ENCODE results near the gene CLIC5.
"Not testable (repeated sequence)": the region's sequence is repeated elsewhere in the genome, so short reads cannot be mapped to it uniquely, and the experiment has no call there.

Gene CLIC5

DNA sequence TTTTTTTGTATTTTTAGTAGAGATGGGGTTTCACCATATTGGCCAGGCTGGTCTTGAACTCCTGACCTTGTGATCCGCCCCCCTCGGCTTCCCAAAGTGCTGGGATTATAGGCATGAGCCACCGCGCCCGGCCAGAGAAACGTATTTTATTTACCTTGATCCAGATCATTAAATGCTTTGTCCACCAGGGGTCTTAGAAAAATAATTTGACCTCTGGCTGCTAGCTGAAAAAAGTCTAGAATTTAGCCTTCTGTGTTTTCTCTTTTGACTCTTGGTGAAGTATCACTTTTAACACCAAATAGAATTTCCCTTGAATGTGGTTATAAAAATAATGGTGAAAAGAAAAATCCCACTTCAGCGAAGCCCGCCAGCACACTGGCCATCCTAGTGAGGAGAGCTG, 89.2 kb downstream of the CLIC5 start:
- not testable (repeated sequence) for DNase-seq (ENCODE audit: low read depth)

DNA sequence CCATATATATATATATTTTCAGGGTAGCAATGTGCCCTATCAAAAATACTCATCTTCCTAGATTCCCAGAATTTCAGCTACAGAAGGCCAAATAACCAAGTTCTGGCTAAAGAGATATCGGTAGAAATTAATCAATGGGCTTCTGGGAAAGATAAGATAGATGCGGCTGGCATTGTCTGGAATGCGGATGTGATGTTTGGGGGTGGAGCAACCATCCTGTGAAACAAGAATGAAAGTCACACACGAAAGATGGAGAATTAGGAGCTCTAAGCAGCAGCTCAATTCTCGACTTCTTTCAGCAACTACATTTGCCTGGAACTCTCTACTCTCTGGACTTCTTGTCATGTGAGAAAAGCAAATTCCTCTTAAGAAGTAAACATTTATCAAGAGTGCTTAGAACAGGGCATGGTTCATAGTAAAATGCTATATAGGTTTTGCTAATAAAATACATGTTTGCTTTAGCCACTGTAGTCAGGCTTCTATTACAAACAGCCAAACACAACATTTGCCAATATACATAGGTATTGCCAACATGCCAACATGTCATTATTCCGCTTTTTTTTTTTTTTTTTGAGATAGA, 90.8 kb downstream of the CLIC5 start:
- no peak for DNase-seq (ENCODE audit: low read depth)

DNA sequence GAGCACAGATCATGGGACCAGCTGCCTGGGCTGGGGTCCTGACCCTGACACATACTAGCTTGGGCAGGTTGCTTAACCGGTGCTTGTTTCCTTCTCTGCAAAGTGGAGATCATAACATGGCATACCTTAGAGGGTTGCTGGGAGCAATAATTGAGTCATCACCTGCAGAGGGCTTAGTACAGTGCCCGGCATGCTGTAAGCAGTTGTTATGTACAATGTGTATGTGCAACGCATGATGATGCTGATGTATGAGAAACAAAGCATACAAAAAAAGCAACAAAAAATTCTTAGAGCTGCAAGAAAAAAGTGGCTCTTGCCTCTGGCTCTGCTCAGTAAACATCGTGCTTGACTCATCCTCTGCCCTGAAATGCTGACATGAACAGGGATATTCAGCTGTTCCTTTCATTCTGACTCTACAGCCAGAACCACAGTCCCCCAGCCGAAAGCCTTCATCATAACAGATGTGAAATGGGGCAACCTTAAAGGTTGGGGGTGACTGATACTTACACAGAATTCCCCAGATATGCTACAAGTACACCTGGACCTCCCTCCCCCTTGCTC, 91.7 kb downstream of the CLIC5 start:
- DNase-seq (ENCODE audit: low read depth) = no peak

DNA sequence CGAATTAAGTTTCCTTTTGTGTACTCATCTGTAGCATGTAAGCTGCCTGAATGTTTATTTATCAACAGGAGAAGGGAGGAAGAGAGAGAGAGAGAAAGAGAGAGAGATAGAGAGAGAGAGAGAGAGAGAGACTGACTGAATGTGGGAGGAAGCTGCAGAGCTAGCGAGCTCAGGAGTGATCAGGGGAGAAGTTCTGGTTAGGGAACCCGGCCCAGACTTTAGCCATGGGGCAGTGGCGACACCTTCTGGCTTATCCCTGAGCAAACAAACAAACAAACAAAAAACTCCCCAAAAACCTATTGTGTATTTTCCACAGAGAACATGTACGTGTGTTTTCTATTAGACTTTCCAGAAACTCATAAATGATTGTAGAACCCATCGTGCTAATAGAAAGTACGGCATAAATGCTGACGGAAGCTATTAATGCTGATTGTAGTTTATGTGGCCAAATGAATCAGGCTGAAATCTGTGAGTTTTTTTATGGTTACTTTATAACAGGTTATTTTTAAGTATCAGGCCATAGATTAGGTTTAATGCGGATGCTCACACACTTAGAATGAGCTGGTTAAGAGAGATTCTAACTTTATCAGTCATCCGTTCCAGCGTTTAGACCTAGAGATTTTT, 92.8 kb downstream of the CLIC5 start:
- DNase-seq (ENCODE audit: low read depth) = no peak

DNA sequence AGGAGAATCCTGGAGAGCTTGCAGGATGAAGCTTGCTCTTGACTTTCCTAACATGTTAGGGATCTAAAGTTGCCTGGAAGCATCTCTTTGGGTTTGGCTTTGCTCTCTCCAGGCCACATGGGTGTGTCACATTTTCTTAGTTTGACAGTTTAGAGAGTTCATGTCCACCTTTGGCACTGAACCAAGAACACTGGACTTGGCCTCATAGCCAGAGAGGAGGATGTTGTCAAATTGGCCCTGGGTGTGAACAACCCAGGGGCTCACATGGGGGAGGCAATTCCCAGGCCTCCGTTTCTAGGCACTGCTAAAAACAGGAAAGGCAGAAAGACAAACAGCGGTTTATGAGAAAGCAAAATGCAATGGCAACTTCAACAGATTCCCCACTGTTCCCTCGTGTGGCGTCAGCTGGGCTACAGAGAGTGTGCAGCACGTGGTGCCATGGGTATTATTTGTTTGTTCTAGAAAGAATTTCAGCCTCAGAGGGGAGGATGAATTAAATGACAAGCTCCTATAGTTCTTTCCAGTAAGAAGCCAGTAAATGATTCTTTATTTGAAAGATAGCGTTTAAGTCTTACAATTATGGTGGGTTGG, 93.9 kb downstream of the CLIC5 start:
- no peak for DNase-seq (ENCODE audit: low read depth)

DNA sequence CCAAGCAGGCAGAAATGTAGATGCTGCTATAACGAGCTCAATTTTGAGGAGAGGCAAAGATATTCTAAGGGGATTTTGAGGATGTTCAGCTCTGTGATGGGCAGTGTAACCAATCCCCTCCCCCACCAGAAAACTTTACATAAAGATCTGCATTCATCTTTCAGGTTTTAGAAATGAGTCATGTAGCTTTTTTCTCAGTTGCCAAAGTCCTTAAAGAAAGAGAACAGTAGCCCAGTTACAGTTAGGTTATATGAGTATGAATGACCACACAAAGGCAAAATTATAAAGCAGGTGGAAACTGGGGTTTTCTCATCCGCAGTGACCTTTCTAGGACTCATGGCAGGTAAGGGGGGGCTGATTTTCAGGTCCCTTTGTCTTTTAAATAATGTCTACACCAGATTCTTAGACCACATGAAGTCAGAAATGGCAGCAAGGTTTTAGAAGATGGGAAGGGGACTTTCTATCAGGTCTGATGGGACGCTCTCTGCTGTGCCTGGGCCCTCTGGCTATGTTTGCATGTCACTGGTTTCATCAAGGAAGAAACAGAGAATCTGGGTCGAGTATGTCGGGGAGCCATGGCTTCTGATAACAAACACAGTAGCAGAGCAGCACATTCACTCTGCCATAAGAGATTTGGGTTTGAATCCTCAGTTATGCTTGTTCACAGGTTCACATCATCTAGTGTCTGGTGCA, 94.7 kb downstream of the CLIC5 start:
- DNase-seq (ENCODE audit: low read depth) = no peak

DNA sequence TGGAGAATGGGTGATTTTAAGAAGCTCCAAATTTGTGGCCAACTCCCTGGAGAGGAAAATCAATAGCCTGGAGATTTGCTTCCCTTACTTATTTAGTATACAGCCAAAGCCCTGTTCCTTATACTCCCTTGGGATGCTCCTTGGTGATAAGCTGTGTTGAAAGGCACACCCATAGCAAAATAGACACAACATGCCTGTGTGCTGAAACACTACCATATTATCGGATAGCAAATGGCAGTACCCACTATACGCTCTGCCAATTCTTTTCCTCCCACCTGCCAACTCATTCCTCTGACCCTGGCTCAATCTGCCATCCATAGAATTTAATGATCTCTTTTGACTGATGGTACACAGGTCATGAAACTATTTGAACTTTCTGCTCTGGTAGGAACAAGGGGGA, 98.2 kb downstream of the CLIC5 start:
- no peak for DNase-seq (ENCODE audit: low read depth)

DNA sequence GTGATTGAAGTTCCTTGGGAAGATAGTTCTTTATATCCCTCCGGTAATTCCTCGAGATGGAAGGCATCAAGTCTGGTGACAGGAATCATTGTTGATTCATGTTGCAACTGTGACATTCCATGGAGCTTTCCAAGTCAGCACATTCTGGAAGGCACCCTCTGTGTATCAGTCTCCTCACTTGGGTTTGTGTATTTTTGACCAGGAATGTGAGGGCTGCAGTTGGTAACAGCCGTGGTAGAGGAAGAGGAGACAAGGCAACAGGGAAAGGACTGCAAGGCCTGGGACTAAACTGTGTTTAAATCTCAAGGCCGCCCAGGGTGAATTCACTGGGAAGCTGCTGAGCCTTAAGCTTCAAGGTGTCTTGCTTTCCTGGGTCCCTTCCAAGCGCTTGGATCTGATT, 99.0 kb downstream of the CLIC5 start:
- no peak for DNase-seq (ENCODE audit: low read depth)

DNA sequence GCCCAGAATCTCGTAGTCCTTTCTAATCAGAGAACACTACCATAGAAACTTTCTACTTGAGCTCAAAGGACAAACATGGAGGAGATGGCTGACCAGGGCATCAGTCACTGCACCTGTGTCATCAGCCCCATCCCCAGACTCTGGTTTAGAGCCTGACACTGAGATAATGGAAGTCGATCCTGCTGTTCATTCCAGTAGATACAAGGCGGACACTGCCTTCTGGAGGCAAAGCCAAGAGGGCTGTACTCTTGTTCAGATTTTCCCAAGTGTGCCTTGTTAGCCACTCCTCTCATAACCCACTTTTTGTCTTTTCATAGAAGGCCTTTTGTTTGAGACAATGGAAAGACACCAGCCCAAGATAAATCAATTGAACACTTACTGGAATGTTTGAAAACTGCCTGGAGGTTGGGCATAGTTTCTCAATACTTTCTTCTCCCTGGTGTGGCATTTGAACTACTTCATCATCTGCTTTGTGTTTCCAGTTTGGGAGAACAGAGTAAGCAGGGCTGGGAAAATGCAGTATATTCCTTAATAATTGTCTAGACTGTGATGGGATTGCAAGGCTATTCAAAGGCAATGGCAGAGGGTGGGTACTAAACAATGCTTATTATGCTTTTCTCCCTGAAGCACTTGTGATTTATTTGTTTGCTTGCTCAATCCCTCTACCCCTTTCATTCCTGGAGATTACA, 99.7 kb downstream of the CLIC5 start:
- DNase-seq (ENCODE audit: low read depth) = no peak

DNA sequence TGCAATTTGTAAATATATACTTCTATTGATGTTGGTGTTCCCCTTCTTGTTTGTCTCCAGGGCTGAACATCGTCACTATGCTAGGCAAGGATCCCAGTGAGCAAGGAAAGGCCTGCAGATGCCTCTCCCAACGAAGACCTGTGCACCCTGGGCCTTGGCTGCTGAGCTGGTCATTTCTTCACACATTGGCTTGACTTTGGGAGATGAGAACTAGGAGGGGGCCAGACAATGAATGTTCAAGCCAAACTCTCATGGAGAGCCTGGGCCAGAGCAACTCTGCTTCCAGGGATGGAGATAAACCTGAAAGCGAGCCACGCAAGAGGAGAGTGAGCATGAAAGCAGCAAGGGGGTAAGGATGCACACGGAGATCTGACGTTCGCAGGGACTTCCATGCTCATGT, 104.0 kb downstream of the CLIC5 start:
- DNase-seq (ENCODE audit: low read depth) = no peak

DNA sequence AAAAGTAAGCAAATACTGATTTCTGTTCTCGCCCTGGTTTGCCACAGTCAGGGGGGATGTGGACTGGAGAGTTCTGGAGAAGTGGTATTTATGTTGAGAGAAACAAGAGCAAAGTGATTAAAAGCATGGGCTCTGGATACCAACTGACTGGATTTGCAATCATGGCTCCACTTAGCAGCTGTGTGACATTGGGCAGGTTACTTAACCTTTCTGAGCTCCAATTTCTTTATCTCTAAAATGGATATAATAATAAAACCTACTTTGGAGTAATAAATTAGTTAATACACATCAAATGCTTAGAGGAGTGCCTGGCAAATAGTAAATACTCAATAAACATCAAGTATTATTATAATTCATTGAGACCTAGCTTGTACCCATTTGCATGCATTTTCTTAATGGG, 111.7 kb downstream of the CLIC5 start:
- no peak for DNase-seq (ENCODE audit: low read depth)

DNA sequence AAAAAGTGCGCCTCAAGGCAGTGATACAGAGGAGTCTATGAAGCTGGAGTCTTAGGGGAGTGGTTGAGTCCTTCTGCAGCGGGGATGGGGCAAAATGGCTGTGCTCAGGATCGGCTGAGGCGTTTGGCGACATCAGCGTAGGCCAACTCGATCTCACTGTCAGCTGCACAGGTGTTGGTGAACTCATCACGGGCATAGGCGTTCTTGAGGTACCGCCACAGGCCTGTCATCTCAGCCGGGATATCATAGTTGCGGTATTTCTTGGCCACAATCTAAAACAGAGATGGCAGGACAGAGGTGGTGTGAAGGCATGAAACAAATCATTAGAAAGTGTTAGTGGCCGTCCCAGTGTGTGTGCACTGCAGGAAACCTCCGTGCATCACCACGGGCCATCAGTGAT, 112.7 kb downstream of the CLIC5 start:
- DNase-seq (ENCODE audit: low read depth) = no peak

DNA sequence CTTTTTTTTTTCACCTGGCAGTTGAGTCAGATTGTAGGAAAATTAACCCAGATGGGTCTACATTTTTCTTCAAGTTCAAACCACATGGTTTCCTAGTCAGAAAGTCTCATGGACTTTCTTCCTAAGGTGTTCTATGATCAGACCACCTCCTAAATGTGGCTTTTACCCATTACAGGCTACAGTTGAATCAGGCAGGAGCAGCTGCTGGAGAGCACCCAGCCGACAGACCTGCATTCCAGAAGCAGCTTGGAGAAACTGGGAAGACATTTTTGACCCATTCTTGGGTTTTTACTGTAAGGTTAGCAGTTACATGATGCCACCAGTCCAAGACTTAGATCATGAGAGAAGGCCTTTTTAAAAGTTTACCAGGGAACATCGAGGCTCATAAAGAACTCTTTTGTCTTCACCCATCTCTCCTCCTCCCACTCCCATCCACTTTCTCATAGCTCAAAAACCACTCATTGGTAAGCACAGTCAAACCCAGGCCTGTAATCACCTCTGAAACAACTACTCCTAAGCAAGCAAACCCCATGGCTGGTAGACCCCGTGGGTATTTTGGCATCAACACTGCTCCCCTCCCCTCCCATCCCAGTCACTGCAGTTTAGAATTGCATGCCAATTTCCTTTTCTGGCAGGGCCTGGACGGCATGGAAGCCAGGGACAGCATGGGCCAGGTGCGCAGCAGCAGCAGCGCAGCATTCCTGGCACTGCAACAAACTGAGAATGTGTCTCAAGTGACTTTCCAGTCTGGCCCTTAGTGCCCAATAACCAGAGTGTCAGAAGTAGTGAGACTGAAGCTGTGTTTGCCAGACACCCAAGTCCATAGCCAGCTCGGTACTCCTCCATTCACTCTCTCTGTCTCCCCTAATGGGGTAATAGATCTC, 113.7 kb downstream of the CLIC5 start:
- no peak for DNase-seq (ENCODE audit: low read depth)

DNA sequence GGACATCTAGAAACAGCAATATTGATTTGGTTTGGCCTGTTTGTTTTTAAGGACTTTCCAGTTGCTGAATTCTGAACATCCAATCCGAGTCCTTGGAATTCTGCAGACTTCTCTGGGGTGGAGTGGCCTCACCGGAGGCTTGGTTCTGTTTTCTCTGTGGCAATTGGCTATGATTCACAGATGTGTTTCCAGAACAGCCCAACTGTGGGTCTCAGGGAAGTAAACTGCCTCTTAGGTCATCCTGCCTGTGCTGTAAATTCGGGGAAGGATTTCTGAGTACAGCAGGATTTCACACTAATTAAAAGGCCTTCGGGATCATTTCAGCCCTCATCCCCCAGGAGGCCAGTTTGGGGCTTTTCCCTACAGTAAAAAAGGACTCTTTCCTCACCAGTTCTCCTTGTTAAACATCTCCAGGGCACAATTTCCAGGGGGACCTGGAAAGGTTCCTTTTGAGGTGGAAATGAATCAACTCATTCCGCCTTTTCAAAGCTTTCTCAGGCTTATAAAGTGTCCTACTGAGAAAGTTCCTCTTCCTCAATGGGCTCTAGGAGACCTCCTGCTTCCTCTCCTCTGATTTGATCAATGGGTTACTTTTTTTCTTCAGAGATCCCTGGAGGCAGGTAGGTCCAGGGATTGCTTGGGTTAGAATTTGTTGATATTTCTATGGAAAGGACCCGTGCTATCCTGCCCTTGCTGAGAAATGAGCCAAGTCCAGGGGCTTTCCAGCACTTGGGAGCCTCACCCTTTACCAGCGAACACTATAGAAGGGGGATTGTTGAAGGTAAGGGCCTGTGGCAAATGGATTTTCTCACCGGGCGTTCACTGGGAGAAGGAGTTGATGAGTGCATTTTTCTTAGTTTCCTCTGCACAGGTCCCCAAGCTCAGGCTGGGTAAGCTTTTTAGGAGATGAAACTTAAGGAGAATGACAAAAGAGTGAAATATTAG, 114.6 kb downstream of the CLIC5 start:
- no peak for DNase-seq (ENCODE audit: low read depth)

DNA sequence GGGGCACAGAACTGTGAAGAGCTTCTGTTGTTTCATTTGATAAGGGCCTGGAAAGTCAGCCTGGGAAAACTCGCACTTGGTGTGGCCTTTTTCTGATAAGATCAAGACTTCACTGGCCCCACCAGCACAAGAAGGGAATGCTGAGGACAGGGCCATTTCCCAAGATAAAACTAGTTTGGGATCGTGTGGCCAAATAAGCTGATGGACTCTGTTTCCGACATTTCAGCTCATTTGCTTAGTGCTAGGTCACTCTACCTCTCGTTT, 116.0 kb downstream of the CLIC5 start:
- no peak for DNase-seq (ENCODE audit: low read depth)

DNA sequence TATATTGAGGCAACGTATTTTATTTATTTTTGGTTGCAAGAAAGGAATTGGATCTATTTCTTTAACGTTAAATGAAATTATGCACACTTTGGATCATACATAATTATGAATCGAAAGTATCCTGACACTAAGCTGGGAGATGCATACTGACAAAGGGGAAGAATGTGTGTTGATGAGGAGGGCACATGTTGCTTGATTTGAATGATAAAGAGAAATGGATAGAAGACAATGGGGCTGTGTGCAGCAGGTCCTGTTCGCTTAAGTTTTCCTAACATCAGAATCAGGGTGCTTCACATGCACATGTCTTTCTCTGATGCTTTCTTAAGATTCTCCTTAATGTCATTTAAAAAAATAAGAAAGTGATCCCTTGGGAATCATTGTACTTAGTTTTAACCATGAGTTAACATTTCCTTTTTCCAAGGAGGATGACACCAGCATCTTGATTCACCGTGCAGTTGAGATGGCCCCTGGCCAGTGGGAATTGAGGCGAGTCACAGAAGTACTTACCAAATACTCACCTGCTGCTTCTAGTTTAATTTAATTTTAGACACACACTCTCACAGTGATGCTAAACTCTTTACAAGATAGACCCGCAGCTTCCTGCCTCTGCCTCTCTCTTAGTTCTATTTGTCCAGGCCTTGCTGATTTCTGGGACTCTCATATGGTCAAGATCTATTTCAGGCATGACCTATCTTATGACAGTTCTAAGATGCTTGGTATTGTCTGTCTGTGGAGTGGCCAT, 116.5 kb downstream of the CLIC5 start:
- no peak for DNase-seq (ENCODE audit: low read depth)

DNA sequence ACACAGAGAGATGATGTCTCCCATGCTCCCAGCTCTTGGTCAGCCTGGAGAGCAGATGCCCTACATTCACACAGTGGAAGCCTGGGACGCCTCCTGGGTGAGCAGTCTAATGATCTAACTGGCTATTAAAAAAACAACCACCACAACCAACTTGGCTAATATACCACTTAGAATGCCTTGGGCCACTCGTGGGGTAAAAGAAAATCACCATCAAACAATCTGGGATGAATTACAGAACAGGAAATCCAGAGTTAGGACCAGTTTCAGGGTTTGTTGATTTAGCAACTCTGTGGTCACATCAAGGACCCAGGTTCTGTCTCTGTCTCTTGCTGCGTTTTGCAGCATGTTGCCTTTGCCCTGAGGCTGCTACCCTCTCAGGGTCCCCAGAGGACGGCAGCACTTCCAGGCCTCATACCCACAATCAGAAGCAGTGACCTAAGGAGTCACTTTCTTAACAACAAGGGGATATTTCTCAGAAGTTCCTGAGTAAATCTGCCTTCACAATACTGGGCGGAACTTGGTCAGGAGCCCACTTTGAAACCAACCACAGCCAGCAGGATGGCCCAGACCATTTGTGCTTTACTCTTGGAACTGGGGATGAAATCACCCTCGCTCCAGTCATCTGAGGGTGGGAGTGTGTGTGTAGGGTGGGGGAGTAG, 118.7 kb downstream of the CLIC5 start:
- no peak for DNase-seq (ENCODE audit: low read depth)

DNA sequence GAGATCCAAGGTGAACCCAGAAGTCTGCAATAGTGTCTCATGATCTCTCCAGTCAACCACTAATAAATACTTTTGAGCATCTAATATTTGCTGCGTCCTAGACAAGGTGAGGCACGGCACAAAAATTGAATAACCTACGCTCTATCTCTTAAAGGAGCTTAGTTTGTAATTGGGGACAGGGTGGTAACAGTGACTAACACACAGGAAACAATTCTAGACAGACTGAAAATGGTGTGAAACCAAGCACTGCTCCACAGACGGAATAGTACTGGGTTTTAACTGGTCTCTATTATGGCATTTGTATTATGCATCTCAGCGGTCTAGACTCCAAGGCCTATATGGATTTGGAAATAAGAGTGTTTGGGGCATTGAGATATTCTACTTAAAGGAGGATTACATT, 120.1 kb downstream of the CLIC5 start:
- DNase-seq (ENCODE audit: low read depth) = no peak

DNA sequence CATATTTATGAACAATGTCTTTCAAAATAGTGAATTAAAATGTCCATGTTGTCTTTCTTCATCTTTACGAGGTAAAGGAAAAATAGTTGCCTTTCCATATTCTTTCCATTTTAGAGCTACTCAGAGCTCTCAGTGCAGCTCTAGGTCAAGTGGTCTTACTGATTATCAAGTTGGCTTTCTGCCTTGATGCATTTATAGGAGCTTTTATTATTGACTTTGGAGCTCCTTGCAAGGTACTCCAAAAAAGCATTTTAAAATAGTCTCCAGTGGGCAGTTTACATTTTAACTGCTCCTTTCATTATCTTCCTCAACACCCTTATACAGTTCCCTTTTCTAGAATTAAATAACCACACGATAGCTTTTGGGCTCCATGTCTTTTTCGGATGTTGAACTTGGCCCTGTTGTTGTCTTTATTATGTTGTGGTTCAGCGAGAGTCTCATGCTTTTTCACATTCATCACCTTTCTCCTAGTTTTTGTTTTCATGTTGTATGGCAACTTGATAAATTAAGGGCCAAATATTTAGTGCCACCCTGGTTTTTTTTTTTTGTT, 122.9 kb downstream of the CLIC5 start:
- no peak for DNase-seq (ENCODE audit: low read depth)

Data from stimulated activated CD4-positive, alpha-beta T cell treated with anti-CD3 and anti-CD28 coated beads, Interleukin-2, amount 100 ng/mL, for 4 hours (primary cell).